ENCODE measurements around the gene CELF5. TPM values are rescaled to one million over a fixed set of nuclear protein-coding genes. Genes with fewer than 3 reads are reported as not detected.

Gene CELF5
- total and polyA plus RNA-seq, 10 of the 15 experiments (the other 5 are each of a cell fraction or from before 2014, with no cell fraction given) = 0.01 to 0.04 TPM; not detected in 8

- 18% methylated on average over 22 of the region's 22 CpGs for WGBS (ENCODE audit: insufficient coverage, insufficient replicate concordance, low lambda C conversion rate, missing lambda C conversion rate)
- BruUV-seq (replicated peaks) = no TSS peak
- SMC1A ChIA-PET (ENCODE audit: uncharacterized antibody, unreplicated experiment) = no interaction called here
Observed at GRCh38 chr19:3336680-3337523, 112.4 kb downstream of the CELF5 start.

More at GRCh38 chr19:3336680-3337523, 112.4 kb downstream of the CELF5 start:
- Histone ChIP-seq H4K20me1 (ENCODE audit: control insufficient read depth, insufficient read depth) (no peaks in the 10 kb centered on the region), H3K27me3 (replicated peaks in 1 of 2; ENCODE audit: control insufficient read depth in 2 of 2, insufficient read depth in 2 of 2, low read length in 1 of 2) (no peaks in the 10 kb centered on the region; a peak in 2 of 4 replicates), H3K4me2 (ENCODE audit: control insufficient read depth, insufficient read depth) (no peak overlapping the region), H2AFZ (ENCODE audit: control insufficient read depth, low read depth, low read length) (no peak overlapping the region), H3K79me2 (ENCODE audit: control insufficient read depth, insufficient read depth, low read length) (no peaks in the 10 kb centered on the region), H3K36me3 (ENCODE audit: control insufficient read depth in 2 of 2, insufficient read depth in 2 of 2, low read length in 1 of 2) (no peaks in the 10 kb centered on the region), H3K9me3 (replicated peaks; ENCODE audit: control insufficient read depth, insufficient read depth, low read length) (no peaks in the 10 kb centered on the region; the same call in 2 of the 3 replicates), H3K4me1 (ENCODE audit: control insufficient read depth, insufficient read depth, low read length) (no peaks in the 10 kb centered on the region), H3K9ac (ENCODE audit: control insufficient read depth, insufficient read depth, low read length) (no peak overlapping the region), H3K4me3 (no peak overlapping the region), H3K27ac (ENCODE audit: control insufficient read depth, insufficient read depth) (no peak overlapping the region)
- POLR2A ChIA-PET = no interaction called here
- FAIRE-seq = no peak
- ATAC-seq = no peak
- intact Hi-C loops (cut with micrococcal nuclease; ENCODE audit: unreplicated experiment) (no loop called here), in situ Hi-C loops (cut with MboI) (no loop called here)
- DNase-seq (ENCODE audit: low read depth, low spot score) = no peak
- CTCF ChIA-PET = no interaction called here
- TF ChIP-seq SKIL (IDR thresholded peaks at IDR 0.05; ENCODE audit: low read depth, poor library complexity, severe bottlenecking) (no peak), RB1 (IDR thresholded peaks at IDR 0.05; ENCODE audit: borderline replicate concordance) (no peak), CBX3 (IDR thresholded peaks at IDR 0.05; ENCODE audit: borderline replicate concordance, low read depth) (no peak), EGR1 (IDR thresholded peaks at IDR 0.05; ENCODE audit: borderline replicate concordance in 1 of 2, low read depth in 2 of 2, low read length in 2 of 2) (no peak), CTCF (IDR thresholded peaks at IDR 0.05 in 2 of 3, conservative IDR thresholded peaks at IDR 0.05 in 1 of 3; ENCODE audit: control insufficient read depth in 2 of 3, extremely low read depth in 1 of 3, insufficient read depth in 1 of 3, low read depth in 3 of 3, low read length in 3 of 3) (no peak), NR2C2 (IDR thresholded peaks at IDR 0.05; ENCODE audit: borderline replicate concordance, control insufficient read depth, insufficient read length, low read depth) (no peak), MTA3 (IDR thresholded peaks at IDR 0.05; ENCODE audit: borderline replicate concordance, low read length) (no peak), ZNF384 (IDR thresholded peaks at IDR 0.05; ENCODE audit: borderline replicate concordance, low read depth, low read length) (no peak), NR2C1 (IDR thresholded peaks at IDR 0.05) (no peak), ATF3 (IDR thresholded peaks at IDR 0.05; ENCODE audit: borderline replicate concordance, extremely low read depth, low read depth, low read length) (no peak)
- RAD21 ChIA-PET (ENCODE audit: unreplicated experiment) = no interaction called here
